ENCODE results near the gene KCNJ1. TPM values are rescaled to one million over a fixed set of nuclear protein-coding genes. Genes with fewer than 3 reads are reported as not detected.

Gene KCNJ1
- total and polyA plus RNA-seq, 2 of the 8 experiments (the other 6 are each of a cell fraction or from before 2014, with no cell fraction given): 0.17 to 0.23 TPM

DNA sequence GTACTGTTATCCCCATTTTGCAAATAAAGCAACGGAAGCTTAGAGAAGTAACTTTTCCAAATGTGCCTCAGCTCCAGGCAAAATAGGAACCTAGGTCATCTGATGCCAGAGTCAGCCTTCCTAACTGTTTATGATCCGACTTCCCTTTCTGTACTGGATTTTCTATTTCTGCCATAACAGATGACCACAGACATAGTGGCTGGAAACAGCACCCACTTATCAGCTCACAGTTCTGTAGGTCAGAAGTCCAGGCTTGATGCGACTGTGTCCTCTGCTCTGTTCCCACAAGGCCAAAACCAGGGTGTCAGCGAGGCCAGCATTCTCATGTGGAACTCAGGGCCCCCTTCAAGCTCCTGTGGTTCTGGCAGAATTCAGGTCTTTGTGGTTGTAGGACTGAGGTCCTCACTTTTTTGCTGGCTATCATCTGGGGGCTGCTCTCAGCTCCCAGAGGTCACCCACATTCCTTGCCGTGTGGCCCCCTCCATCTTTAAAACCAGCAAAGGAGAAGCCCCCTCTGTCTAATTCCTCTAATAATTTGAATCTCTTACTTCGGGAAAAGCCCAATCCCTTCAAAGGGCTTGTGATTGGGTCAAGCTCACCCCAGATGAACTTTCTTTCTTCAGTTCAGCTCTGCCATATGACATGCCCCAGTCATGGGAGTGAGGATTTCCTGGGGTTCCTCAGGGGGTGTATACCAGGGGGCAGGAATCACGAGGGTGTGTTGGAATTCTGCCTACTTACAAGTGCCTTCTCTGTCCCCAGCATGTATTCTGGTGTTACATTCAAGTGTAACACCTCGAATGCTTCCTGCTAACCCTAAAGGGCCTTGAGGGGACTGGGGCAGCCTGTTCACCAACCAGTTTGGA is 39.3 kb upstream of the KCNJ1 start:
- Histone ChIP-seq H3K4me2 (ENCODE audit: insufficient read depth in 1 of 2, low read depth in 2 of 2, low read length in 2 of 2) (peak overlapping the region in 1 of 2 experiments; percentile 80; a peak in 1 of 4 replicates), H2BK120ac (replicated peaks; ENCODE audit: low read depth, low read length) (no peak overlapping the region)
- no peak for TF ChIP-seq NANOG (IDR thresholded peaks at IDR 0.05; ENCODE audit: insufficient read depth, low read depth, low read length, poor library complexity, severe bottlenecking)

More for the DNA sequence above, 39.3 kb upstream of the KCNJ1 start:
- no peak overlapping the region for H2BK15ac ChIP-seq (ENCODE audit: low read length)
- H3K27ac ChIP-seq (ENCODE audit: low read depth, low read length): no peak overlapping the region
- no peaks in the 10 kb centered on the region for H3K79me1 ChIP-seq (ENCODE audit: low read depth, low read length)
- H3K56ac ChIP-seq (replicated peaks; ENCODE audit: insufficient read length, low read depth, low read length): no peak overlapping the region
- no peaks in the 10 kb centered on the region; a peak in 2 of 4 replicates for H3K9me3 ChIP-seq (ENCODE audit: insufficient read depth in 2 of 2, low read depth in 1 of 2, low read length in 1 of 2)
- no peak for FAIRE-seq
- H3K23ac ChIP-seq (ENCODE audit: insufficient read length): no peak overlapping the region
- no peak overlapping the region for H3K4ac ChIP-seq (replicated peaks; ENCODE audit: insufficient read length, low read depth, low read length)
- H2BK5ac ChIP-seq (ENCODE audit: low read depth, low read length): no peak overlapping the region
- H2AFZ ChIP-seq (ENCODE audit: low read length): no peak overlapping the region
- peaks cover 37 to 59% (median 52%) of the 10 kb centered on the region in 4 experiments for H3K27me3 ChIP-seq (replicated peaks in 1 of 4; ENCODE audit: control insufficient read depth in 3 of 4, extremely low read depth in 1 of 4, insufficient read depth in 3 of 4, low read length in 3 of 4)
- ChIA-PET POLR2A (ENCODE audit: partially characterized antibody) (interaction anchor here (2.2 kb wide), 1 partner anchor 12 kb away, joined by 4 read pairs; no protein-coding TSS in a partner anchor), CTCF (ENCODE audit: partially characterized antibody) (interaction anchor here (0.8 to 14.9 kb wide), 20 partner anchors 8 to 63 kb away, joined by 3 to 332 read pairs (median 4); partner anchors contain the start of genes KCNJ1, KCNJ5 and TP53AIP1)
- no peak overlapping the region for H2BK20ac ChIP-seq (ENCODE audit: low read length)
- no peak overlapping the region for H2AK5ac ChIP-seq (ENCODE audit: low read depth, low read length)
- no peak overlapping the region for H4K5ac ChIP-seq (ENCODE audit: insufficient read length, low read depth, low read length)
- H3K79me2 ChIP-seq (ENCODE audit: control insufficient read depth in 1 of 2, insufficient read depth in 2 of 2, low read length in 2 of 2): no peaks in the 10 kb centered on the region
- H3K14ac ChIP-seq (ENCODE audit: insufficient read length): no peak overlapping the region
- 71% methylated on average over 8 of the region's 8 CpGs; no CpG with 5 or more reads in 1 of the 2 experiments for WGBS, 2 experiments (ENCODE audit: extremely low coverage in 1 of 2, insufficient coverage in 1 of 2, insufficient read length in 1 of 2, insufficient replicate concordance in 2 of 2, low coverage in 1 of 2, low lambda C conversion rate in 2 of 2, missing lambda C conversion rate in 1 of 2)
- H4K20me1 ChIP-seq (replicated peaks in 1 of 2; ENCODE audit: control insufficient read depth in 1 of 2, insufficient read depth in 2 of 2, low read length in 2 of 2): peaks cover 2 to 9% of the 10 kb centered on the region in 2 experiments
- H4K8ac ChIP-seq (ENCODE audit: extremely low read depth, insufficient read depth, low read length): no peak overlapping the region
- no peaks in the 10 kb centered on the region for H3K36me3 ChIP-seq (ENCODE audit: control insufficient read depth in 2 of 4, insufficient read depth in 4 of 4, low read length in 3 of 4)
- peak overlapping the region in 1 of 4 experiments; percentile 68; a peak in 1 of 8 replicates for H3K4me3 ChIP-seq (ENCODE audit: extremely low read depth in 1 of 4, insufficient read depth in 2 of 4, low read depth in 3 of 4, low read length in 4 of 4)
- peaks cover 6% of the 10 kb centered on the region; the same call in 1 of the 2 replicates for H3K23me2 ChIP-seq (ENCODE audit: low read depth, low read length)
- no peak overlapping the region for H4K91ac ChIP-seq (replicated peaks; ENCODE audit: insufficient read length, low read length)
- peaks cover 11 to 26% (median 23%) of the 10 kb centered on the region in 4 experiments for H3K4me1 ChIP-seq (replicated peaks in 1 of 4; ENCODE audit: control insufficient read depth in 3 of 4, insufficient read depth in 4 of 4, low read length in 3 of 4)
- DNase-seq (ENCODE audit: low read depth in 1 of 2, low spot score in 2 of 2): no peak
- H3K9ac ChIP-seq (replicated peaks in 1 of 4; ENCODE audit: extremely low read depth in 1 of 4, low read depth in 3 of 4, low read length in 3 of 4): no peak overlapping the region
- no peak overlapping the region for H2BK12ac ChIP-seq (ENCODE audit: low read depth, low read length)
- H3K18ac ChIP-seq (ENCODE audit: extremely low read depth, low read length): no peak overlapping the region

Measured in H1 (cell line).